MM.1S (cell line): ENCODE results near the gene GFRA1.

ENCODE experiments used
- DNase-seq: peaks from one replicate; pipeline ENCODE4 v3.0.0-alpha.2; 2015
- H2AFZ ChIP-seq: fragments of 300-600 bp; sonication (generic); 2 replicates; pipeline ENCODE4 v1.6.0; 2016; ENCODE audit warnings: antibody characterized with exemption, low read length
- H3F3A ChIP-seq: fragments of 300-600 bp; sonication (generic); 2 replicates; pipeline ENCODE4 v1.6.1; 2016; ENCODE audit warnings: mild to moderate bottlenecking, antibody characterized with exemption, low read length, moderate library complexity, mixed read lengths; ENCODE audit not compliant: insufficient read depth
- H3K27ac ChIP-seq: fragments of 300-600 bp; sonication (generic); 2 replicates; pipeline ENCODE4 v1.5.1; 2016; ENCODE audit warnings: mild to moderate bottlenecking, low read length
- H3K27me3 ChIP-seq: fragments of 300-600 bp; sonication (generic); replicated peaks from 2 replicates; pipeline ENCODE4 v1.6.0; 2016; ENCODE audit warnings: low read length; ENCODE audit not compliant: insufficient read depth
- H3K36me3 ChIP-seq: fragments of 300-600 bp; sonication (generic); replicated peaks from 2 replicates; pipeline ENCODE4 v1.6.1; 2016; ENCODE audit warnings: mild to moderate bottlenecking, low read length, mixed read lengths; ENCODE audit not compliant: insufficient read depth
- H3K4me1 ChIP-seq: fragments of 300-600 bp; sonication (generic); 2 replicates; pipeline ENCODE4 v1.6.1; 2016; ENCODE audit warnings: low read length, mixed read lengths
- H3K4me2 ChIP-seq: fragments of 300-600 bp; sonication (generic); 2 replicates; pipeline ENCODE4 v1.6.0; 2016; ENCODE audit warnings: low read depth, low read length
- H3K4me3 ChIP-seq: fragments of 300-600 bp; sonication (generic); 2 replicates; pipeline ENCODE4 v1.5.1; 2016; ENCODE audit warnings: low read length, mixed read lengths
- H3K79me2 ChIP-seq: fragments of 300-600 bp; sonication (generic); 2 replicates; pipeline ENCODE4 v1.6.1; 2016; ENCODE audit warnings: mixed run types, low read length, mixed read lengths
- H3K9ac ChIP-seq: fragments of 300-600 bp; sonication (generic); 2 replicates; pipeline ENCODE4 v1.6.1; 2016; ENCODE audit warnings: low read length, mixed read lengths
- H3K9me2 ChIP-seq: fragments of 300-600 bp; sonication (generic); replicated peaks from 2 replicates; pipeline ENCODE4 v1.6.1; 2016; ENCODE audit warnings: mild to moderate bottlenecking, low read length, mixed read lengths; ENCODE audit not compliant: insufficient read depth
- H3K9me3 ChIP-seq: fragments of 300-600 bp; sonication (generic); replicated peaks from 2 replicates; pipeline ENCODE4 v1.6.1; 2016; ENCODE audit warnings: mild to moderate bottlenecking, low read length, mixed read lengths; ENCODE audit not compliant: insufficient read depth
- H4K20me1 ChIP-seq: fragments of 300-600 bp; sonication (generic); 2 replicates; pipeline ENCODE4 v1.6.1; 2016; ENCODE audit warnings: mild to moderate bottlenecking, low read length, moderate library complexity, mixed read lengths; ENCODE audit not compliant: insufficient read depth
- CTCF ChIP-seq: fragments of 300-600 bp; sonication (generic); IDR thresholded peaks from 2 replicates; pipeline ENCODE4 v1.5.1; 2016; ENCODE audit warnings: antibody characterized with exemption, low read length, mixed read lengths
- EZH2 ChIP-seq: fragments of 300-600 bp; sonication (generic); optimal IDR thresholded peaks from 2 replicates; pipeline ENCODE3; 2017; ENCODE audit warnings: low read depth, mild to moderate bottlenecking, antibody characterized with exemption, low read length, mixed read lengths
- EZH2phosphoT487 ChIP-seq: fragments of 300-600 bp; sonication (generic); IDR thresholded peaks from 2 replicates; pipeline ENCODE4 v1.6.1; 2018; ENCODE audit warnings: antibody characterized with exemption, low read length

The GFRA1 gene

GRCh38 chr10:116007256-116007891 is 265.6 kb downstream of the GFRA1 start:
- no peaks in the 10 kb centered on the region for H3K36me3 ChIP-seq
- no peak overlapping the region for H3K9ac ChIP-seq
- H2AFZ ChIP-seq, result no peak overlapping the region
- no peak for DNase-seq
- no peak overlapping the region for H3K4me2 ChIP-seq
- H3K27me3 ChIP-seq, result no peaks in the 10 kb centered on the region
- H3K79me2 ChIP-seq, result no peaks in the 10 kb centered on the region
- H3K4me3 ChIP-seq, result no peak overlapping the region
- H3K27ac ChIP-seq, result no peak overlapping the region
- no peaks in the 10 kb centered on the region for H3K9me2 ChIP-seq
- H3F3A ChIP-seq, result no peaks in the 10 kb centered on the region
- H3K4me1 ChIP-seq, result no peaks in the 10 kb centered on the region
- TF ChIP-seq EZH2phosphoT487, result no peak
- TF ChIP-seq EZH2, result no peak
- no peak for TF ChIP-seq CTCF
- no peaks in the 10 kb centered on the region for H3K9me3 ChIP-seq
- H4K20me1 ChIP-seq, result no peaks in the 10 kb centered on the region
